GM19099 (cell line): ENCODE data around the gene SGTB.

Experiments used
- POLR2A ChIP-seq: IDR thresholded peaks from 3 replicates; pipeline ENCODE4 v1.6.1; 2011; ENCODE audit warnings: low read depth; ENCODE audit not compliant: insufficient read length; ENCODE audit errors: extremely low read depth

The SGTB gene

GRCh38 chr5:65707663-65708062, 14.2 kb downstream of the SGTB start:
- no peak for TF ChIP-seq POLR2A

DNA sequence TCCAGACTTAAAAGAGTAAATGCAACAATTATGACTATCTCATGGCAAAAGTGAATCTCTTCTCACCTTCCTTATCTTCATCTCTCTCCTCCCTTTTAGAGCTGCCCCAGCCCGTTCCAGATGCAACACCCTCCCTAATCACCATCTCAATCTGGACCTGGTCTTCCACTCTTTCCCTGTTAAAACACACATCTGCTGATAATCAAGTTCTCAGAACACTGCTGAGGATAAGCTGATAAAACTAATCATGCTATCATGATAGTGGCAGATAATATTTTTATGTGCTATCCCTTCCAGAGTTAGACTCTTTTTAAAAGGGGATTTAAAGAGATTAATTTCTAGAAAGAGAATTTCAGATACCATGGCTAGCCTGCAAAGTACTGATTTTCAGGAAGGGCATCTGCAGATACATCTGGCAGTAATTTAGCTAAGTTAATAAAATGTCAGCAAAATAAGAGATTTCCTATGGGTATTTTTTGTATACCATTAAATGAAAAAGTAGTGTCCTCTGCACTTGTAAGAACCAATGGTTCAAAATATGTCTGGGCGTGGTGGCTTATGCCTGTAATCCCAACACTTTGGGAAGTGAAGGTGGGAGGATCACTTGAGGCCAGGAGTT, 17.2 kb downstream of the SGTB start:
- TF ChIP-seq POLR2A = no peak

DNA sequence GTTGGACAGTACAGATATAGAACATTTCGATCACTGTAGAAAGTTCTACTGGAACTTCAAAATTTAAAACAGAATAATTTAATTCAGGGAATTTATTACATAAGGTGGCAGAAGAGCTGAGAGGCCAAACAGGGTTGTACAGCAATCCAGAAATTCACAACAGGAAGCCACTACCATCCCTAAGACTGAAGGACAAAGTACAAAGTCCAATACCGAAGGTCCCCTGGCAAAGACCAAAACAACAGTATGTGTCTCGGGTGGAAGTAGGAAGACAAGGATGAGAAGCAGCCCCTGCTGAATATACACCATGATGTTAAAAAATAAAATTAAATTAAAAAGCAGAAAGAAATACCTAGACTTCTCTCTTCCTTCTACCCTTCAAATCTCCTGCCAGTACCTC, 19.9 kb downstream of the SGTB start:
- no peak for TF ChIP-seq POLR2A

DNA sequence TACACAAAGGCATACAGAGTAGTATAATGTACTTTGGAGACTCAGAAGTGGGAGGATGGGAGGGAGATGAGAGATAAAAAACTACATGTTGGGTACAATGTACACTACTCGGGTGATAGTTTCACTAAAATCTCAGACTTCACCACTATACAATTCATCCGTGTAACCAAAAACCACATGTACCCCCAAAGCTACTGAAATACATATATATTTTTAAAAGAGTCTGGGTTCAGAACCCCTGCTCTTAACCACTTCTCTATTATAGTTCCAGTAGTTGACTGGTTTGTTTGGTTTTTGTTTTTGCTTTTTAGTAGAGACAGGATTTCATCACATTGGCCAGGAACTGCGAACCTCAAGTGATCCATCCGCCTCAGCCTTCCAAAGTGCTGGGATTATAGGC, 22.6 kb downstream of the SGTB start:
- TF ChIP-seq POLR2A = no peak

DNA sequence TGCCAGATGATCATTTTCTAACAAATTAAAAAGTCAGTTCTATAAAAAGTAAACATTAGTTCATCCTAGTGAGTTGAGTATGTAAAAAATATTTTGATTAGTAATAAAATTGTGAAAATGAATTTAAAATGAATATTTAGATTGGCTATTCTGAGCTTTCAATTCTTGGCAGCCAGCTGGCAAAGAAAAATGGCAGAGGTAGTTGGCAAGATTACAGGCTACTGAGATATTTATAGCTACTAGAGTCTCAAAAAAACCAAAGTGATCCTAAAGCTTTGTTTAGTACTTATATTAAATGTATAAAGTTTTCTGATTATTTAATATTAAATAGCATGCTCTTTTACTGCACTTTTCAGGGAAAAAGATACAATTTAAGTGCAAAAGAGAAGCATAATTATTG, 25.0 kb downstream of the SGTB start:
- no peak for TF ChIP-seq POLR2A

- no peak for TF ChIP-seq POLR2A
Measured at GRCh38 chr5:65695896-65696295, 26.0 kb downstream of the SGTB start.

DNA sequence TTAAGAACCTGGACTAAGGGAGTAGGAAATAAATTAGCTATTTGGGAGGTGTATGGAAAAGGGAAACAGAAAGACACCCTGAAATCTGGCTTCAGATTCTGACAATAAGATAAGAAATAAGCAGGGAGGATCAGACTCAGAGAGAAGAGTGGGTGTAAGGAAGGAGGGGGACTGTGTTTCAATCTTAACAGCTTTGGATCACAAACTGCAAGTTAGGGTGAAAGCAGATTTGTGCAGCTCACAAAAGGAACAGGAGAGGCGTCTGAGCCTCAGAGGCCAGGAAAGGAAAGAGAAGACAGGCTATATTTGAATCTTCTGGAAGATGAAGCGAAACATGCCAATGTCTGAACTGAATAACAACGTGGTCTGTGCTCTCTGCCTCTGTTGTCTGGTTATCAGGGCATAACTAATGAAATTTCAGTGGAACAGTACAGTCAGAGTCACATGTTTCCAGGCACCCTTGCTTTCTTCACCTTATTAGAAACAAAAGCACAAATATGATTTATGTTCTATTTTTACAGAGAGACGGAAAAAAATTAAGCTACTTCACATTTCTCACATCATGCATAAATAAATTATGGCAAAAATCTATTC, 26.6 kb downstream of the SGTB start:
- no peak for TF ChIP-seq POLR2A

GRCh38 chr5:65693121-65693520, 28.8 kb downstream of the SGTB start:
- TF ChIP-seq POLR2A = no peak

- TF ChIP-seq POLR2A = no peak
Measured at GRCh38 chr5:65682148-65682547, 39.8 kb downstream of the SGTB start.

DNA sequence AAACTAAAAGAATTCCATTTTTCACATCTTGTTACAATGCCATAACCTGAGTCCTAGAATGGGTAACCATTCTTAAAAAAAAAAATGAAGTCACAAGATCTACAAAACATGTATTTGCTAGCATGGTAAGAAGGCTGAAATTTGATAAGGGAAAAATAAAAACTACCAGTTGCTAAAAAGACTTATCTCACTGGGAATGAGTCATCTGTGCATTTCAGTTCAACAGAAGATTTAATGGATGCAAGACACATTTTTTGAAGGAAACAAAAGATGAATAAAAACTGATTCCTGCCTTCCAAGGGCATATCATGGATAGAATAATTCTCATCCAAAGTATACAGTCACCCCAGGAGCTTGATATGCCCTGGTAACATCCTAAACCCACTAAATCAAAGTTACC, 47.2 kb downstream of the SGTB start:
- TF ChIP-seq POLR2A = no peak

DNA sequence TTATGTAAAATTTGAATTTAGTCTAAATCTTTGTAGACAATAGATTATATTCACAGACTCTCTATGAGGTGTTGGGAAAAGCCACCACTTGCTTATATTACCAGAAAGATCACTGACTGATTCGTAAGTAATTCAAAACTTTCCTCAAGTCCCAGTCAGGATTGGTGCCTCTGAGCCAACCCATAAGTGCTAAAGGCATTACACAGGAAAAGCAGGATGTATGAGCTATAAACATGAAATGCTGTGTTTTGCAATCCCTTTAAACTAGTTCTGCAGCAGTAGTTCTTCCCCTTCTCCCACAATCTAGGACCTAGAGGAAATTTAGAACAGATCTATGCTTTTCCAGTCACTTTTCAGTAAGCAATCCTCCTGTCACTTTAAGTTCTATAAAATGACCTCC, 49.1 kb downstream of the SGTB start:
- TF ChIP-seq POLR2A = no peak

DNA sequence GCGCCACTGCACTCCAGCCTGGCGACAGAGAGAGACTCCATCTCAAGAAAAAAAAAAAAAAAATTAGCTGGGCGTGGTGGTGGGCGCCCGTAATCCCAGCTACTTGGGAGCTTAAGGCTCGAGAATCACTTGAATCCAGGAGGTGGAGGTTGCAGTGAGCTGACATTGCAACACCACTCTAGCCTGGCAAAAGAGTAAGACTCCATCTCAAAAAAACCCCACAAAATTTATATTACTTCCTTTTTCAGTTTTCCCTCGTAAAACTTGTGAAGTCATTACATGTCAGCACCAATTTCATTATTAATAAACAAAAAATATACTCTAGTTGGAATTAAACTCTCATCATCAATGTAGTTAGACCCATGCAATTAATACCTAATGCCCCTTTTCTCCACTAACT, 53.2 kb downstream of the SGTB start:
- no peak for TF ChIP-seq POLR2A

DNA sequence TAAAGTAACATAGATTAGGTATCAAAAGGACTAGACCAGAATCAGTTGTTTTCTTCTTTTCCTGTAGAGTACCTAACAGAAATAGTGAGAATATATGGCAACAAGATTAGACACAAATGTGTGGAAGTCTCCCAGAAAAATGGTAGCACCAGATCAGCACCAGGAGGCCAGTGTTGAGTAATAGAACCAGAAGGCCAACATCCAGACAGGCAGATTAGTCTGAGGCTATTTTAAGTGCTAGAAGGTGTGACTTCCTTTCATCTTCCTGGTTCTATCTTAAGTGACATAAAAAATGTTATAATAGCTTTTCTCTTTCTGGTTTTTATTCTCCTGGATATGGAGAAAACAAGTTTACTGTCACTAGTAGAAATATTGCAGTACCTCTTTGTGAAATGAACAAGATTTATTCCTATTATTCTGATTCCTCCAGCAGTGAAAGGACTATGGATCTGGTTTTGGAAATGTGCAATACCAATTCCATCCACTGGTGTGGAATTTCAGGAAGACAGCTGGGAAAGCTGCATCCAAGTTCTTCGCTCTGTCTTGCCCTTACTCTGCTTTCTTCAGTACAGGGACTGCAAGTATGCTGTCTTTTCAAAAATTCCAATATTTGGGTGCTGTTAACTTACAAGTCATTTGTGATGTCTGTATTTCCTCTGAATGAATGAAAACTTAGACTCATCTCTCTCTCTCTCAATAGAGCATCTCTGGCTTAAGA, 57.9 kb downstream of the SGTB start:
- TF ChIP-seq POLR2A = no peak

DNA sequence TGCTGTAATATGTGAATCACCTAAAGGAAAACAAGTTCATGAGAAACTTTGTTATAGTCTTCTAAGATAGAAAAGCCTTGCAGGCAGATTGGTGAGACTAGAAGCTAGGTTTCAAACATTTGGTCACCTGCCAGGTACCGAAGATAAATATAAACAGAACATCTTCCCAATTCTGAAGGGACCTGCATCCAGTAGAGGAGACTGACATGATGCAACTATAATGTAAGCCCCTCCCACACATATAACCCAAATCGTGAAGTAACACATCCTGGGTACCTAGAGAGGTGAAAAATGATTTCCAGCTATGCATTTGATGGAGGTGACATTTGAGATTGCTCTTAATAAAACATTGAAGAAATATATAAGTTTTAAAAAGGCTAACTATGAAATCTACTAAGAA, 67.2 kb downstream of the SGTB start:
- no peak for TF ChIP-seq POLR2A

- TF ChIP-seq POLR2A = no peak
Measured at GRCh38 chr5:65651144-65651543, 70.8 kb downstream of the SGTB start.

DNA sequence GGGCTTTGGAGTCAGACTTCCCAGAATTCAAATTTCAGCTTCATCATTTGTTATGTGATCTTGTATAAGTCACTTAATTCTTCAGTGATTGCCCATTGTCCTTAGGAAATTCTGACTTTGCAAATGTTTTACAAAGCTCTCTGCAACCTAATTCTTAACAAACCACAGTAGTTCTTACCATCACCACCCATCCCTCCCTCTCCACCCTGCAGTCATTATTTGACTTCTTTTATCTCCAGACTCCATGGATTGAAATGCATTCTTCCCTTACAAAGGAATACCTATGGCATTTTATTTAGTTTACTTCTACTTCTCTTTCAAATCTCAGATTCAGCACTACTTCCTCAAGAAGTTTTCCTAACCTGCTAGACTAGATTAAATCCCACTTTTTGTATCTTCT, 74.0 kb downstream of the SGTB start:
- TF ChIP-seq POLR2A = no peak

- no peak for TF ChIP-seq POLR2A
Measured at GRCh38 chr5:65646938-65647337, 75.0 kb downstream of the SGTB start.

DNA sequence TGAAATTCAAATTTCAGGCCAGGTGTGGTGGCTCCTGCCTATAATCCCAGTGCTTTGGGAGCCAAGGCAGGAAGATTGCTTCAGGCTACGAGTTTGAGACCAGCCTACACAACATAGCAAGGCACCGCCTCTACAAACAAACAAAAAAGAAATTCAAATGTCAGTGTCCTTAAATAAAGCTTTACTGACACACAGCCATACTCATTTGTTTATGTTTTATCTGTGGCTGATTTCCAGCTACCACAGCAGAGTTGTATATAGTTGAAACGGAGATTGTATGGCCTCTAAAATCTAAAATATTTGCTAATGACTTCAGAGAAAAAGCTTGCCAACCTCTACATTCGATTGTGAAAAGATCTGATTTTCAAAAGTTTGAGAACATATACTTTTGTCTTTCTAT, 81.7 kb downstream of the SGTB start:
- no peak for TF ChIP-seq POLR2A
